Stimulated activated CD4-positive, alpha-beta T cell treated with anti-CD3 and anti-CD28 coated beads, Interleukin-4, amount 100 ng/mL, for 24 hours (primary cell): ENCODE data around the gene ZNF407.

Source experiments
- DNase-seq: peaks from one replicate; pipeline ENCODE4 v3.0.0-alpha.2; 2020

ZNF407 gene

GRCh38 chr18:74796841-74797576 lies 199.3 kb downstream of the ZNF407 start:
- peak; percentile 7 for DNase-seq

- DNase-seq, result no peak
Observed at GRCh38 chr18:74797577-74798151, 200.0 kb downstream of the ZNF407 start.

DNA sequence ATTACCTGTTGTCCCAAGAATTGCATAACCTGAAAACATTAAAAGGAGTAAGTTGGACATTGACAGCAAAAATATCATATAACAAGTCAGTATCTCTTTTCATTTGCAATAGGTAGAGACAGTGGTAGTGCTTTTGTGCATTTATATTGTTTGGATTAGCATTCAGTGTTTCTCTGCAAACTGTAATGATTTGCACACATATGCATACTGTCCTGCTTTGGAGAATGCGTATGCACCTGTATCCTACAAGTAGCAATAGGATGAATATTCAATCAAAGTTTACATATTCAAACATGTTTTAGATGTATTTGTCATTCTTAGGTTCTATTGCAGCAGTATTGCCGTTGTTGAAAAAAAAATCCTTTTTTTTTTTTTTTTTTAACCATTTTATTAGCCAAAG lies 201.9 kb downstream of the ZNF407 start:
- no peak for DNase-seq

GRCh38 chr18:74800098-74800497 lies 202.4 kb downstream of the ZNF407 start:
- no peak for DNase-seq

- DNase-seq, result no peak
Observed at GRCh38 chr18:74803117-74803516, 205.4 kb downstream of the ZNF407 start.

DNA sequence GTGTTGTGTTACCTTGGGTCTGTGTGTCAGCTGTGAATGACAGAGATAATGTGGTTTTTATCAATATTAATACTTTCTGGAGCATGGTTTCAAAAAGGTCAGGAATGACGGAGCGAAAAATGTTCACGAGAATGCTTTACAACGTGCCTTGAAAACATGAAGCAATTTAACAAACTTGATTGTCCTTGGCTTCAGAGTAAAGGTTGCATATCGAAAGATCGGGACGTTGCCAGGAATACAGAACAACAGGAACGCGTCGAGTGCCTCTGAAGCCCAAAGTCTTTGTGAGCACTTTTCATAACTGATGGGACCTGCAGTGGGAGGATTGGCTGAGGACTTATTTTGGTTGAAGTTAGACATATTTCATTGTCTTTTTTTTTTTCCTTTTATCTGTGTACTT lies 206.1 kb downstream of the ZNF407 start:
- DNase-seq, result no peak

DNA sequence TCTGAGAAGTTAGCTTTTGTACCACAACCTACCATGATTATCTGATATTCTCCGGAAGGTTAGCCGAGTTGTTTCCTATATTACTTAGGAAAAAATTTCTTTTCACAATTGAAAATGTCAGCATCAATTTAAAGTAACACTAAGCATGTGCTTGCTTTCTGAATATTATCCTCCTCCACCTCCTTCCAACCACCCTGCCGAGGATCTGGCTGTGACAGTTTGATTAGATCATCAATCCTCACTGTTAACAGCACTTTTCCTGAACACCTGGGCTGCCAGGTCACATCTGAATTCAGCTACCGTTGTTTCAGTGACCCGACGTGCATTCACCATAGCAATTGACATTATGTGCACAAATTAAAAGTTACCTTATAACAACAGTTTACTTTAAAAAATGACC lies 207.0 kb downstream of the ZNF407 start:
- DNase-seq, result no peak

GRCh38 chr18:74806073-74806472 lies 208.4 kb downstream of the ZNF407 start:
- DNase-seq, result no peak

DNA sequence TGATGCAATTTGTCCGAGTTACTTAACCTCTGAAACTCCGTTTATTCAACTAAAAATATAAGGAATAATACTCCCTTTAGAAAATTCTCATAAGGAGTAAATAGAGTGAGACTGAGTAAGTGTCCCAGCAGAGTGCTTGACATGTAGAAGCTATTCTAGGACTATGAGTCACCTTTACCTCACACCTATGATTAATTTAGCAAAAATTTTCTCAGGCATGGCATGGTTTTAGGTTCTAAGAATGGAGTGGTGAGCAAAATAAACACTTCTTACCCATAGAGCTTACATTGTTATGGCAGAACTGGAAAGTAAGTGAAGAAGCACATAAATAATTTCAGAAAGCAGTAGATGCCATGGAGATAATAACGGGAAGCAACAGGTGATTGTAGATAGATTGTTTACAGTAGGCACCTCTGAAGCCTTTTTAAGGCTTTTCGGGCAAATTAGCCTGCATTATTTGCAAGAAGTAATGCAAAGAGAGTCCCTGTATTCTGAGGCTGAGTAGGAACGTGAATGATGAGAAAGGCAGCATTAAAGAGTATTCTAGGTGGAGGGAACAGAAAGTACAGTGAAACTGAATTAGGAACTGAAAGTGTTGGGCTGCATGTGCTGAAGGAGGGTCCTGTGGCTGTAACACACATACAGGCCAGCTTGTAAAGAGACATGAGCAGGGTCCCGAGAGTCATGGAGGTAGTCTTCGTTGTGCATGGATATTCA lies 209.2 kb downstream of the ZNF407 start:
- DNase-seq, result no peak

DNA sequence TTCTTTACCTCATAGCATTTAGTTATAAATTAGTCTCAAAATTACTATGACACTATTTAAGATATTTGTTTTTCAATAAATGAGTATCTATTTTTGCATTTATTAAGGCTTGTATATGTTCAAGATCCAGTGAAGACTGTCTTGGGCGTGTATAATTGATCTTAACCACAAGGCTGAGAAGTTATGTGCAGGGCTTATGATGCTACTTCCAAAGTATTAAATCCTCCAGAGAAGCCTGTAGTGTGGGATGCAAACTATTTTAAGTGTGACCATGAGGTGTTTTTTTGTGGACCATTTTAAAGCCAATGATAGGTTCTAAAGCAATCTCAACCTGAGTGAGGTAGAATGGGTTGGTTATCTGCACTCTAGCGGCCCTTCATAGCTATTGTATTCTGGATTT lies 219.9 kb downstream of the ZNF407 start:
- no peak for DNase-seq

DNA sequence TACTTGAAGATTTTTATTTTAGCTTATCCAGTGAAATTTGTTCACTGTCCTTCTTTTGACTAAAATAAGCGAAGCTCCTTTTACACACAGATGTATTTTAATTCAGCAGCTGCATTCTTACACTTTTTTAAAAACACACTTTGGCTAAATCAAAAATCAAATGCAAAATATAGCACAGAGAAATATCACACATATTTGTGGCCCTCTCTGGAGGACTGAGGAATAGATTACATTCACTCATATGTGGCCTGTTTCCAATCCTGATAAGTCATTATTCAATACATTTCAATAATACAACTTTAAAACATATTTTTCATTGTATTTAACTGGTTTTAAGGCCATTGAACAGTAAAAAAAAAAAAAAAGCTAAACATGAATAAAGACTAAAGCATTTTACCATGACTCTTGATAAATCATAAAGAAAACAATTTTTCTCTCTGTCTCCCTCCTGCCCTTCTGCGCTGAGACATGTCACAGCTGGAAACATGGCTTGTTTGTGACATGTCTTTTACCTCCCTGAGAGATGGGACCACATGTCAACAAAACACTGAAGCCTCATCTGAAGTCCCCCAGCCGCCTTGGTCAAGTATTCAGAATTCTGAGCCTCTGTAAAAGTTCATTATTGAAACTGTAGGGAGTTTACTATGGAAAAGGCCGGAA lies 221.0 kb downstream of the ZNF407 start:
- no peak for DNase-seq

- no peak for DNase-seq
Observed at GRCh38 chr18:74819433-74820059, 221.9 kb downstream of the ZNF407 start.

DNA sequence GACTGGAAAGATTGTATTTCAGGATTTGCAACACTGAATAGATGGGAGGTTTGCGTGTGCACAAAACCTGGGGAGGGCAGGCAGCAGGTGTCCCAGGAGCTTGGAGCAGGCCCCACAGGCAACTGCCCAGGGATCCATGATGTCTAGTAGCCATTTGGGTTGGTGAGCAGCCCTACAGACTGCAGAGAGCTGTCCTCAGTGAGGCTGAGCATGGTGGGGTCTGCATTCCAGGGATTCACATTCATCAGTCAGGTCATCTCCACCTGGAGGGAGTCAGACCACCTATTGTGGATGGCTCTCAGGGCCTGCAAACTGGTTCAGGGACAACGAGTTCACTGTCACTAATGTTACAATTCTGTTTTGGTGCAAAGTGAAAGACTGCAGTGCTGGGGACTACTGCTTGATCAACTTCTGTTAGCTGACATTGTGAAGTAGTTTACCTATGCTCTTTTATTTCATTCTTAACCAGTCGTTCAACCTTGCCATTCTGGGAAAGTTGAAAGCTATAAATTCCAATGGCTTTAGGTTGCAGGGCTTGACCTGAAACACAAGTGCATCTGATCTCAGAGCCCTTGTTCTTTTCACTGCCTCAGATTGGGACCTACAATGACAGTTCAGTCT lies 222.6 kb downstream of the ZNF407 start:
- no peak for DNase-seq

DNA sequence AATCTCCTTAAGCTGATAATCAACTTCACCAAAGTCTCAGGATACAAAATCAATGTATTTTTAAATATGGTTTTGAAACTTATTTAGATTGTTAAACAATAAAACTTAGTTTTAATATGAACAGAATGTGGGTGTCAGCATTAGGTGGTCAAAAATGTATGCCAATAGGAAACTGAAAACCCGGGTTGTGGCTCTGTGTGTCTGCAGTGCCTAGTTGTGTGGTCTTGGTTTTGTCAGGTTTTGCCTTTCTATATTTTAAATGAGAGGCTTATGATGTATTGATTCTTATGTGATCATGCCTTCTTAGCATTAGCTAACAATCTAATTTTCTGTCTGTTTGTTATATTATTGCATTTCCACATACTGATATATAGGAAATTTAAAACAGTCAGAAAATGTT lies 227.8 kb downstream of the ZNF407 start:
- DNase-seq, result no peak

- no peak for DNase-seq
Observed at GRCh38 chr18:74826572-74826971, 228.9 kb downstream of the ZNF407 start.

DNA sequence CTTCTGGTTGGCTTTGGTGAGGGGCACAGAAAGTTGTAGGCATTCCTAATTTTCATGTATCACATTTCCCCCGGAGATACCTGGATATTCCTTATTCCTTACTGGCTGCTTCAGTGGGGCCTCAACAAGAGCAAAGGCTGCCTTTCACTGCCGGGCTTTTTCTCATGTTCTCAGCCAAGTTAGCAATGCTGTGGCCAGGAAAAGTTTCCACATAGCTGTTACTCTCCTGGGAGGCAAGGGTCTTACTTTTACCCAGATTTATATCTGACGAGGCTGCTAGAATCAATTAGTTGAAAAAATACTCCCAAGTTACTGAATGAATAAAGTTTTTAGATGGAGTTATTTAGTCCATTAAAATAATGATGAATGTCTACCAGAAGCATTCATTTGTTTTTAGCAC lies 230.5 kb downstream of the ZNF407 start:
- DNase-seq, result no peak

GRCh38 chr18:74831571-74832250 lies 234.0 kb downstream of the ZNF407 start:
- no peak for DNase-seq

DNA sequence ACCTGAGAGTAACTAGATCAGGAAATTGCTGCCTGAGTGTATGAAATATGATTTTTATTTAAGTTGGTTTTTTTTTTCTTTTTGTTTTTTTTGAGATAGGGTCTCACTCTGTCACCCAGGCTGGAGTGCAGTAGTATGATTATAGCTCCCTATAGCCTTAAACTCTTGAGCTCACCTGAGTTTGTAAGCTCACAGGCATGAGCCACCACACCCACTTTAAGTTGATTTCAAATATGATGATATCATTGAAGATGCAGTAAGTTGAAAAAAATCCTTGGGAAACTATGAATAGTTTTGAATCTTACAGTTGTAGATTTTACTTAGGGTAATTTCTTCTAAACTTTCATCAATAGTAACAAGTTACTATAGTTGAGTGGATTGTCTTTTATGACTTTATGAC lies 234.7 kb downstream of the ZNF407 start:
- no peak for DNase-seq

GRCh38 chr18:74832999-74833398 lies 235.3 kb downstream of the ZNF407 start:
- DNase-seq, result no peak

GRCh38 chr18:74834424-74835309 lies 237.0 kb downstream of the ZNF407 start:
- no peak for DNase-seq
